Thoracic aorta (tissue), 2 donors: ENCODE data around the gene PITPNC1. TPM values are rescaled to one million over a fixed set of nuclear protein-coding genes. Genes with fewer than 3 reads are reported as not detected.

Experiments
- ATAC-seq: fragments of 150-250 bp; one replicate; pipeline ENCODE4 v1.8.0; 2017; ENCODE audit warnings: low read depth; ENCODE audit not compliant: insufficient number of reproducible peaks, low FRiP score
- DNase-seq: peaks from one replicate; pipeline ENCODE4 v3.0.0-alpha.2; 2020; ENCODE audit warnings: low spot score
- H3K27ac ChIP-seq, 2 donors: fragments of 200-600 bp; sonication (generic); 1 replicate in 1 of 2; 2 replicates in 1 of 2; pipeline ENCODE4 v1.5.1; 2016; ENCODE audit warnings: mild to moderate bottlenecking in 2 of 2, moderate library complexity in 2 of 2
- H3K27me3 ChIP-seq: fragments of 200-600 bp; sonication (generic); replicated peaks from 2 replicates; pipeline ENCODE4 v1.6.0; 2016; ENCODE audit warnings: mild to moderate bottlenecking; ENCODE audit not compliant: insufficient read depth
- H3K36me3 ChIP-seq: fragments of 200-600 bp; sonication (generic); one replicate; pipeline ENCODE4 v1.5.1; 2016
- H3K4me1 ChIP-seq, 2 donors: fragments of 200-600 bp; sonication (generic); 1 replicate in 1 of 2; 2 replicates in 1 of 2; pipeline versions ENCODE4 v1.5.1 to v1.6.0; 2016; ENCODE audit warnings: low read depth in 2 of 2, mild to moderate bottlenecking in 1 of 2; ENCODE audit not compliant: control insufficient read depth in 1 of 2
- H3K4me3 ChIP-seq: fragments of 200-600 bp; sonication (generic); 2 replicates; pipeline ENCODE4 v1.5.1; 2016; ENCODE audit warnings: mild to moderate bottlenecking
- H3K9me3 ChIP-seq: fragments of 200-600 bp; sonication (generic); 2 replicates; pipeline ENCODE4 v1.5.1; 2016
- CTCF ChIP-seq: fragments of 200-600 bp; sonication (generic); IDR thresholded peaks from one replicate; pipeline ENCODE4 v1.5.1; 2019; ENCODE audit warnings: antibody characterized with exemption
- total RNA-seq, 2 donors: library from RNA; depleted of rRNA; stranded (reverse); fragments of >200 nt; gene quantifications; one replicate each; pipeline versions ENCODE4 v1.1.0 to v1.2.3, GENCODE V29; 2016

The PITPNC1 gene
- total RNA-seq, 2 donors from 2014 or later = 8.4 to 28.8 TPM

GRCh38 chr17:67372751-67373150 lies 4.3 kb upstream of the PITPNC1 start:
- H3K27ac ChIP-seq = no peak overlapping the region
- no peak for DNase-seq

GRCh38 chr17:67374329-67375053 lies 2.6 kb upstream of the PITPNC1 start:
- Histone ChIP-seq H3K9me3 (no peaks in the 10 kb centered on the region), H3K4me1 (peaks cover 5 to 14% of the 10 kb centered on the region in 2 donors), H3K27ac (no peak overlapping the region), H3K4me3 (no peak overlapping the region), H3K27me3 (no peaks in the 10 kb centered on the region), H3K36me3 (no peaks in the 10 kb centered on the region)
- ATAC-seq = no peak
- DNase-seq = peak; percentile 67
- peak; percentile 69 for TF ChIP-seq CTCF

More at GRCh38 chr17:67372751-67373150, 4.3 kb upstream of the PITPNC1 start:
- ATAC-seq = no peak
- no peaks in the 10 kb centered on the region for H3K36me3 ChIP-seq
- H3K4me3 ChIP-seq = no peak overlapping the region
- no peaks in the 10 kb centered on the region for H3K27me3 ChIP-seq
- peaks cover 5 to 10% of the 10 kb centered on the region in 2 donors for H3K4me1 ChIP-seq
- H3K9me3 ChIP-seq = no peaks in the 10 kb centered on the region
- no peak for TF ChIP-seq CTCF

- TF ChIP-seq CTCF = no peak
- Histone ChIP-seq H3K27me3 (no peaks in the 10 kb centered on the region), H3K36me3 (no peaks in the 10 kb centered on the region), H3K27ac (no peak overlapping the region), H3K4me3 (no peak overlapping the region), H3K9me3 (no peaks in the 10 kb centered on the region), H3K4me1 (peaks cover 5 to 14% of the 10 kb centered on the region in 2 donors)
- no peak for ATAC-seq
- DNase-seq = no peak
These were observed 2.0 kb upstream of the PITPNC1 start for GRCh38 chr17:67375054-67375427.

GRCh38 chr17:67375716-67376115 lies 1.4 kb upstream of the PITPNC1 start:
- Histone ChIP-seq H3K36me3 (no peaks in the 10 kb centered on the region), H3K9me3 (no peaks in the 10 kb centered on the region), H3K27me3 (no peaks in the 10 kb centered on the region), H3K4me1 (peaks cover 5 to 14% of the 10 kb centered on the region in 2 donors), H3K27ac (no peak overlapping the region), H3K4me3 (no peak overlapping the region)
- ATAC-seq (no peak), DNase-seq (no peak)
- no peak for TF ChIP-seq CTCF

GRCh38 chr17:67376415-67376736 lies 705 bp upstream of the PITPNC1 start:
- H3K27ac ChIP-seq = peak overlapping the region; percentile 87 to 92
- ATAC-seq (no peak), DNase-seq (no peak)
- no peaks in the 10 kb centered on the region for H3K27me3 ChIP-seq
- no peaks in the 10 kb centered on the region for H3K9me3 ChIP-seq
- H3K4me1 ChIP-seq = peaks cover 5 to 14% of the 10 kb centered on the region in 2 donors
- no peaks in the 10 kb centered on the region for H3K36me3 ChIP-seq
- H3K4me3 ChIP-seq = peak overlapping the region; percentile 93
- TF ChIP-seq CTCF = no peak
